ENCODE results near the gene PSTPIP2.
"Not testable (repeated sequence)": the region's sequence is repeated elsewhere in the genome, so short reads cannot be mapped to it uniquely, and the experiment has no call there.

The PSTPIP2 gene

GRCh38 chr18:46034230-46034629, 37.8 kb downstream of the PSTPIP2 start:
- DNase-seq, result no peak

- no peak for DNase-seq
These were observed 40.3 kb downstream of the PSTPIP2 start for GRCh38 chr18:46031741-46032140.

- DNase-seq, result no peak
These were observed 43.5 kb downstream of the PSTPIP2 start for GRCh38 chr18:46028536-46028891.

GRCh38 chr18:46019936-46020335, 52.1 kb downstream of the PSTPIP2 start:
- no peak for DNase-seq

- DNase-seq, result no peak
These were observed 58.4 kb downstream of the PSTPIP2 start for GRCh38 chr18:46013484-46014189.

- no peak for DNase-seq
These were observed 61.4 kb downstream of the PSTPIP2 start for GRCh38 chr18:46010676-46011075.

GRCh38 chr18:46010050-46010449, 62.0 kb downstream of the PSTPIP2 start:
- no peak for DNase-seq

- DNase-seq, result no peak
These were observed 62.8 kb downstream of the PSTPIP2 start for GRCh38 chr18:46009125-46009840.

- DNase-seq, result no peak
These were observed 63.5 kb downstream of the PSTPIP2 start for GRCh38 chr18:46008531-46008930.

- no peak for DNase-seq
These were observed 64.9 kb downstream of the PSTPIP2 start for GRCh38 chr18:46007165-46007564.

- no peak for DNase-seq
These were observed 69.1 kb downstream of the PSTPIP2 start for GRCh38 chr18:46002934-46003333.

GRCh38 chr18:46001892-46002291, 70.2 kb downstream of the PSTPIP2 start:
- DNase-seq, result no peak

- no peak for DNase-seq
These were observed 71.0 kb downstream of the PSTPIP2 start for GRCh38 chr18:46001074-46001473.

GRCh38 chr18:45999536-45999935, 72.5 kb downstream of the PSTPIP2 start:
- no peak for DNase-seq

- DNase-seq, result peak; percentile 53
These were observed 73.8 kb downstream of the PSTPIP2 start for GRCh38 chr18:45998244-45998643.

- peak; percentile 51 for DNase-seq
These were observed 74.3 kb downstream of the PSTPIP2 start for GRCh38 chr18:45997700-45998151.

- DNase-seq, result no peak
These were observed 76.6 kb downstream of the PSTPIP2 start for GRCh38 chr18:45995461-45995860.

- no peak for DNase-seq
These were observed 78.6 kb downstream of the PSTPIP2 start for GRCh38 chr18:45993438-45993837.

- DNase-seq, result not testable (repeated sequence)
These were observed 79.5 kb downstream of the PSTPIP2 start for GRCh38 chr18:45992527-45992926.

- DNase-seq, result no peak
These were observed 80.3 kb downstream of the PSTPIP2 start for GRCh38 chr18:45991788-45992187.

GRCh38 chr18:45984546-45985235, 87.4 kb downstream of the PSTPIP2 start:
- no peak for DNase-seq

GRCh38 chr18:45981821-45982220, 90.2 kb downstream of the PSTPIP2 start:
- DNase-seq, result no peak

GRCh38 chr18:45980229-45980628, 91.8 kb downstream of the PSTPIP2 start:
- no peak for DNase-seq

- no peak for DNase-seq
These were observed 94.0 kb downstream of the PSTPIP2 start for GRCh38 chr18:45978084-45978483.
